NCI-H2196 (cell line): Measurements from ENCODE around the gene IFITM1.
A peak's percentile ranks its signal among the peaks of the same experiment; 100 is the strongest.

ENCODE experiments used
- DNase-seq: peaks from one replicate; lab custom pipeline; 2025; ENCODE audit not compliant: unreplicated experiment; lab: John Stamatoyannopoulos, UW

Gene IFITM1

DNA sequence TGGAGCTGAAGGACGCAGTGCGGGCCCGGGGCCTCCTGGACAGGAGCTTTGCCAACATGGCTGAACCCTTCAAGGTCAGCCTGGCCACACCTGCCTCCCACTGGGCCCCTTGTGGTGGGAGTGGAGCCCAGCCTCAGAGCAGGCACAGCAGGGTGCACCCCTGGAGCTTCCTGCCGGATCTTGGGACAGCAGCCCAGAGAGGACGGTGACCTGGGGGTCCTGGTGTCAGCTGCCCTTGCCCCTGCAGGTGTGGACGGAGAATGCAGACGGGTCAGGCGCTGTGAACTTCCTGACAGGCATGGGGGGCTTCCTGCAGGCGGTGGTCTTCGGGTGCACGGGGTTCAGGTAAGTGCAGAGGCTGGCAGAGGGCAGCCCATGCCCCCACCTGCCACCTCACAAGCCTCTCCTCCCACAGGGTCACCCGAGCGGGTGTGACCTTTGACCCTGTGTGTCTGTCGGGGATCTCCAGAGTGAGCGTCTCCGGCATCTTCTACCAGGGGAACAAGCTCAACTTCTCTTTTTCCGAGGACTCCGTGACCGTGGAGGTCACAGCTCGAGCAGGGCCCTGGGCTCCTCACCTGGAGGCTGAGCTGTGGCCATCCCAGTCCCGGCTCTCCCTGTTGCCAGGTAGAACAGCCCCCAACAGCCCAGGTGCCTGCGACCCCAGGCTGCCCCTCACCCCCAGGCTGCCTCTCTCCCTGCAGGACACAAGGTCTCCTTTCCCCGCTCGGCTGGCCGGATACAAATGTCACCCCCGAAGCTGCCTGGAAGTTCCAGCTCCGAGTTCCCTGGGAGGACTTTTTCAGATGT is 19.8 kb upstream of the IFITM1 start:
- DNase-seq = no peak

DNA sequence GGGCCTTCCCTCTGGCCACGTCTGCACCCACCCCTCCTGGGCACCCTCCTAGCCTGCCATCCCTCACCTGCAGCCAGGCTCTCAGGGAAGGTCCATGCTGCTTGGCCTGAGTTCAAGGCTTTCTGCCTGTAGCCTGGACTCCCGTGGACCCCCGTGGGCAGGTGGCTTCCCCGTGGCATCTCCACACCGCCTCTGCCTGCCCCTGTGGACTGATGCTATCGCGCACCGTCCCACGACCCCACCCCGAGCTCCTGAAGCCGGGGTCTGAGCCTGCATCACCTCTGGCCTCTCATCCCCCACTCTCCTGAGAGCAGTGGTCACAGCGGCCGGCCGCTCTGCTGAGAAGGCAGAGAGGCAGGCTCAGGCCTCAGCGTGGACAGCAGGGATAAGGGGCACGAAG is 19.1 kb upstream of the IFITM1 start:
- no peak for DNase-seq

DNA sequence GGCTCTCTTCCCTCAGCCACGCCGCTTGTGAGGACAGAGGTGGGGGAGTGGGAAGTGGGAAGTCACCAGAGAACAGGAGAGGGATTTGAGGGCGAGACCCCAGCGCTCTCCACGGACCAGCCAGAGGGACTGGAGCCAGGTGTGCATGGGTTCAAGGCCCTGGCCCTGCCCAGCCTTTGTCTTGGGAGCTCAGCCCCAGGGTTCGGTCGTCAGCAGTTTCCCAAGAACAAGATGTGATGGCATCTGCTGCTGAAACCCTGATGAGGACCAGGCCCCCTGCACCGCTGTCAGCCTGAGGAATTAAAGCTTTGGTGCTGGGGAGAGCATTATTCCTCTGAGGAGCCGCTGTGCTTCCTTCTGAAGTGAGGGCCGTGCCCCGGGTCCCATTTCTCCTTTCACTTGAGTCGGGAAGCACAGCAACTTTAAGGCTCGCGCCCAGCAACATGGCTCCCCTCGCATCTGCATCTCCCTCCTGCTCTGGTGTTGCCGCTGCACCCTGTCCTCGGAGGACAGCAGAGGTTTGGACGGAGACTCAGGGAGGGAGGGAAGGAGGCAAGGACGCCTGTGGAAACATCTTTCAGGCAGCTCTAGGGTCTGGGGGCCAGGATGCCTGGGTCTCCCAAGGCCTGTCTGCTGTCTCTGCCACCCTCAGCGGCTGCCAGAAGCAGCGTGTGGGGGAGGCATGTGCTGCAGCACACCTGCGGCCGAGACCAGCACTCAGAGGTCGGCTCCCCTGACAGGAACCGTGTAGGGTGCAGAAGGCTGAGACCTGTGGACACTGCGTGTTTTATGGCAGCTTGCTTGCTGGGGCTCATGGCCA is 18.3 kb upstream of the IFITM1 start:
- no peak for DNase-seq

- DNase-seq = no peak
Observed at GRCh38 chr11:296171-297050, 17.4 kb upstream of the IFITM1 start.

GRCh38 chr11:297051-297585 is 16.7 kb upstream of the IFITM1 start:
- DNase-seq = no peak

GRCh38 chr11:297586-298405 is 16.0 kb upstream of the IFITM1 start:
- no peak for DNase-seq

GRCh38 chr11:298406-299065 is 15.3 kb upstream of the IFITM1 start:
- DNase-seq = no peak

DNA sequence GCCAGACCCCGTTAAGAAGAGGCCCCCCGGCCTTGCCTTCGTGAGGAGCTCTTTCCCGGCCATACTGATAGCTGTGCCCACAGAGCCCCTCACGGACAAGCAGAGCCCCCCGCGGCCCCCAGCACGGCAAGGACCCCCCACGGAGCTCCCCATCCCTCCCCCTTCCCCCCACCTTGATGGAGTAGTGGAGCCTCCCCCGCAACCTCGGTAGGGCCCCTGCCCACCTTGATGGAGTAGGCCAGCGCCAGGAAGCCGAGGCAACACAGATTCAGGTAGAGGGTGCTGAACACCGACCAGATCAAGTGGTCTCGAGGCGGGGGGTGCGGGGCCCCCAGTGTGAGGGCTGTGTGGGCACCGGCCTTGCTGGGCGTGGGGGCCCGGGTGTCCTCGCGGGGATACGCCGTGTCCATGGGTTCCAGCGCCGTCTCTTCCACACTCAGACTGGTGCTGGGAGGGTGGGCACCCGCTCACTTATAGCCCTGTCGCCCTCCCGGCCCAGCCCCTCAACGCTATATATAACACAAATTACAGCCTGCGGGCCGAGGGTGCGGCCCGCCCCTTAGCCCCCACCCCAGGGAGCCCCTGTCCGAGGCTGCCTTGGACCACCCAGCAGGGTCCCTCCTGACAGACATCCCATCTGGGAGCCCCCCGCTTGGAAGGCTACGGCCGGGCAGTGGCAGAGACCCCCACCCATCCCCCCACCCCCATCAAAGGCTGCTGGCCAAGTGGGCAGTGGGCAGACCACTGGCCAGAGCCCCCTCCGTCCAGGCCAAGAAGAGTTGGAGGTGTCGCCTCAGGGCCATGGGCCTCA is 14.6 kb upstream of the IFITM1 start, which contains the start of gene IFITM5:
IFITM5 (minus strand) TSS at position 446 of the 811 bp plus-strand sequence; CDS start at position 410, 36 bp downstream.
- no peak for DNase-seq

GRCh38 chr11:299951-300735 is 13.7 kb upstream of the IFITM1 start:
- no peak for DNase-seq

- DNase-seq = no peak
Observed at GRCh38 chr11:303363-303762, 10.5 kb upstream of the IFITM1 start.

GRCh38 chr11:304061-304506 is 9.8 kb upstream of the IFITM1 start:
- DNase-seq = no peak

GRCh38 chr11:304915-305843 is 8.7 kb upstream of the IFITM1 start:
- peak; percentile 62 for DNase-seq

DNA sequence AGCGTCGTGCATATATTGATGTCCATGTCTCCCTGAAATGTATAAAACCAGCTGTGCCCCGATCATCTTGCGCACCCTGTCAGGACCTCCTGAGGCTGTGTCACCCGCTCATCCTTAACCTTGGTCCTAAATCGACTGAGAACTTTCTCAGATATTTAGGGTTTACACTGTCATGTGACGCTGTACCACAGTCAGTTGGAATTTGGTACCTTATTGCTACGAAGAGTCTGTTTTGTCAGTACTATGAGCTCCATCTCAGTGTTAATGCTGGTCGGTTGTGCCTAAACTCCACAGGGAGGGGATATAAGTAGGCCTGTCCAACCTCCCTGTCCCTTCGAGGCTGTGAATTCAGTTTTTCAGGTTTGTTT is 8.0 kb upstream of the IFITM1 start:
- no peak for DNase-seq

- no peak for DNase-seq
Observed at GRCh38 chr11:306645-307371, 7.0 kb upstream of the IFITM1 start.

DNA sequence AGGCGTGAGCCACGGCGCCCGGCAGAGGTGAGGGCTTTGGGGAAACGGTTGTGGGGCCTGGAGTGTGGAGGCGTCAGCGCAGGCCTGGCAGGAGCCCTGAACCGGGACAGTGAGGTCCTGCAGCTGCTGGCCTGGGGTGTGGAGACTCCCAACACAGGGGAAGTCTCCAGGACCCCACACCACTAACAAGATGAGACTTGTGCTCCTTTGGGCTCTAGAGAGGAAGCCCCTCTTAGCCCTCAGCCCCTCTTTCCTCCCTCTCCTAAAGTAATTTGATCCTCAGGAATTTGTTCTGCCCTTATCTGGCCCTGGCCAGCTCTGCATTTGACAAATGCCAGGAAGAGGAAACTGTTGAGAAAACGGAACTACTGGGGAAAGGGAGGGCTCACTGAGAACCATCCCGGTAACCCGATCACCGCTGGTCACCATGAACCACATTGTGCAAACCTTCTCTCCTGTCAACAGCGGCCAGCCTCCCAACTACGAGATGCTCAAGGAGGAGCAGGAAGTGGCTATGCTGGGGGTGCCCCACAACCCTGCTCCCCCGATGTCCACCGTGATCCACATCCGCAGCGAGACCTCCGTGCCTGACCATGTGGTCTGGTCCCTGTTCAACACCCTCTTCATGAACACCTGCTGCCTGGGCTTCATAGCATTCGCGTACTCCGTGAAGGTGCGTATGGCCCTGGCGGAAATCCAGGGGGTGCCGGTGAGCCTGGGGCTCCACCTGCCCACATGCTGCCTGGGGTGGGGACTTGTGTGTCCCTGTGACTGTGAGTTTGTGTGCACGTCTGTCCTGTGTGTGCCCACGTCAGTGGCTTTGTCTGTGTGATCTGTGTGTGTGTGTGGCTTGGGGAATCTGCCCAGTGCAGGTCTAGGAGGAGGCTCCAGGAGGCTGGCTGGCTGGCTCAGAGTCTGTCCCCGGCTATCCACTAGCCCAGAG is 5.8 kb upstream of the IFITM1 start, which contains the start of gene IFITM2:
IFITM2 (plus strand) TSS at position 51 of the 943 bp plus-strand sequence; CDS start at position 428, 377 bp downstream.
- peak; percentile 58 for DNase-seq
